Tibial nerve (tissue), 4 donors: ENCODE measurements around the gene CD37. TPM values are rescaled to one million over a fixed set of nuclear protein-coding genes. Genes with fewer than 3 reads are reported as not detected.
A peak's percentile ranks its signal among the peaks of the same experiment; 100 is the strongest.

Experiments used
- DNase-seq, 2 donors: peaks; one replicate each; pipeline ENCODE4 v3.0.0-alpha.2; 2019; ENCODE audit warnings: low spot score in 2 of 2
- H3K27ac ChIP-seq, 4 donors: fragments of 200-600 bp; sonication (generic) in 3 of 4; one replicate each; pipeline ENCODE4 v1.5.1; 2017 to 2019; ENCODE audit warnings: mild to moderate bottlenecking in 1 of 4
- H3K27me3 ChIP-seq, 2 donors: fragments of 200-600 bp; sonication (generic) in 1 of 2; one replicate each; pipeline versions ENCODE4 v1.5.1 to v1.6.0; 2017 to 2019
- H3K36me3 ChIP-seq, 3 donors: fragments of 200-600 bp; sonication (generic); one replicate each; pipeline ENCODE4 v1.5.1; 2018 to 2019
- H3K4me1 ChIP-seq, 4 donors: fragments of 200-600 bp; sonication (generic) in 3 of 4; one replicate each; pipeline ENCODE4 v1.5.1; 2017 to 2019
- H3K4me3 ChIP-seq, 4 donors: fragments of 200-600 bp; sonication (generic) in 3 of 4; one replicate each; pipeline ENCODE4 v1.5.1; 2017 to 2019; ENCODE audit warnings: mild to moderate bottlenecking in 1 of 4, moderate library complexity in 1 of 4
- H3K9me3 ChIP-seq, 4 donors: fragments of 200-600 bp; sonication (generic) in 3 of 4; one replicate each; pipeline ENCODE4 v1.5.1; 2017 to 2019
- CTCF ChIP-seq, 5 experiments: fragments of 200-600 bp in 3 of 5; fragments of 450-650 bp in 2 of 5; sonication (generic) in 3 of 5; IDR thresholded peaks; one replicate each; pipeline ENCODE4 v1.5.1; 2016 to 2019; ENCODE audit warnings: antibody characterized with exemption in 5 of 5, mild to moderate bottlenecking in 3 of 5, moderate library complexity in 2 of 5
- EP300 ChIP-seq, 2 donors: sonication (generic); formaldehyde crosslinking; IDR thresholded peaks; one replicate each; pipeline ENCODE4 v1.6.1; 2017; ENCODE audit warnings: antibody characterized with exemption in 2 of 2, mild to moderate bottlenecking in 1 of 2
- POLR2A ChIP-seq, 2 donors: fragments of 450-650 bp; IDR thresholded peaks; one replicate each; pipeline ENCODE4 v1.6.1; 2017; ENCODE audit warnings: antibody characterized with exemption in 2 of 2, mild to moderate bottlenecking in 2 of 2, moderate library complexity in 2 of 2
- WGBS, 2 donors: methylation state at CpG; one replicate each; pipeline ENCODE4 v1.1.5; 2018; 5-methylcytosine and 5-hydroxymethylcytosine counted together
- total RNA-seq, 4 donors: library from RNA; depleted of rRNA; stranded (reverse); fragments of >200 nt; gene quantifications; one replicate each; pipeline ENCODE4 v1.1.0, GENCODE V29; 2016

CD37 gene
- total RNA-seq, 4 donors from 2014 or later: 9.8 to 18.6 (median 15.8) TPM

GRCh38 chr19:49344505-49345423 is 9.6 kb downstream of the CD37 start:
- Histone ChIP-seq H3K27me3 (no peaks in the 10 kb centered on the region), H3K4me3 (no peak overlapping the region), H3K4me1 (peaks cover 0 to 12% (median 4%) of the 10 kb centered on the region in 4 donors), H3K27ac (no peak overlapping the region), H3K36me3 (peaks cover 0 to 92% (median 0%) of the 10 kb centered on the region in 3 donors), H3K9me3 (no peaks in the 10 kb centered on the region)
- WGBS, 2 donors: 83% methylated on average over 11 of the region's 11 CpGs
- TF ChIP-seq EP300 (IDR thresholded peaks at IDR 0.05) (no peak), CTCF (IDR thresholded peaks at IDR 0.05) (no peak), POLR2A (IDR thresholded peaks at IDR 0.05) (no peak)
- no peak for DNase-seq

GRCh38 chr19:49347191-49347590 is 12.0 kb downstream of the CD37 start:
- TF ChIP-seq CTCF (IDR thresholded peaks at IDR 0.05) (no peak), POLR2A (IDR thresholded peaks at IDR 0.05) (no peak), EP300 (IDR thresholded peaks at IDR 0.05) (no peak)
- 92 to 95% methylated on average over 13 to 15 of the region's 15 CpGs for WGBS, 2 donors
- H3K36me3 ChIP-seq: peaks cover 0 to 100% (median 0%) of the 10 kb centered on the region in 3 donors

GRCh38 chr19:49347835-49348234 is 12.6 kb downstream of the CD37 start:
- 57 to 62% methylated on average over 3 of the region's 3 CpGs for WGBS, 2 donors
- TF ChIP-seq EP300 (IDR thresholded peaks at IDR 0.05): no peak
- TF ChIP-seq CTCF (IDR thresholded peaks at IDR 0.05): peak in 1 of 5 experiments; percentile 5
- Histone ChIP-seq H3K27me3 (no peaks in the 10 kb centered on the region), H3K9me3 (no peaks in the 10 kb centered on the region), H3K36me3 (peaks cover 0 to 100% (median 0%) of the 10 kb centered on the region in 3 donors), H3K4me1 (no peaks in the 10 kb centered on the region), H3K27ac (no peak overlapping the region), H3K4me3 (no peak overlapping the region)
- DNase-seq: peak in 1 of 2 donors; percentile 48

More at GRCh38 chr19:49347191-49347590, 12.0 kb downstream of the CD37 start:
- Histone ChIP-seq H3K4me3 (no peak overlapping the region), H3K27ac (no peak overlapping the region), H3K9me3 (no peaks in the 10 kb centered on the region), H3K4me1 (no peaks in the 10 kb centered on the region), H3K27me3 (no peaks in the 10 kb centered on the region)
- no peak for DNase-seq

- no peaks in the 10 kb centered on the region for H3K4me1 ChIP-seq
- H3K9me3 ChIP-seq: no peaks in the 10 kb centered on the region
- WGBS, 2 donors: 85 to 92% methylated on average over 12 of the region's 12 CpGs
- no peaks in the 10 kb centered on the region for H3K27me3 ChIP-seq
- no peak overlapping the region for H3K4me3 ChIP-seq
- peaks cover 0 to 100% (median 0%) of the 10 kb centered on the region in 3 donors for H3K36me3 ChIP-seq
- TF ChIP-seq EP300 (IDR thresholded peaks at IDR 0.05) (no peak), CTCF (IDR thresholded peaks at IDR 0.05) (no peak), POLR2A (IDR thresholded peaks at IDR 0.05) (no peak)
- no peak for DNase-seq
- H3K27ac ChIP-seq: no peak overlapping the region
Measured at GRCh38 chr19:49348305-49349189, 13.3 kb downstream of the CD37 start.
